ENCODE results near the gene LYST.

Gene LYST

GRCh38 chr1:235881930-235882700 is 15.4 kb upstream of the LYST start:
- H3K4me3 ChIP-seq (ENCODE audit: low read length) = no peak overlapping the region
- no peaks in the 10 kb centered on the region for H3K27me3 ChIP-seq (ENCODE audit: control insufficient read depth, insufficient read depth, low read length)
- H3K9ac ChIP-seq (ENCODE audit: low read length) = no peak overlapping the region
- no peaks in the 10 kb centered on the region for H3K9me3 ChIP-seq (ENCODE audit: control insufficient read depth, low read depth, low read length)
- H3K4me1 ChIP-seq (ENCODE audit: control insufficient read depth, low read depth, low read length) = no peaks in the 10 kb centered on the region
- no peaks in the 10 kb centered on the region for H3K36me3 ChIP-seq (ENCODE audit: control insufficient read depth, low read depth, low read length)
- H3K27ac ChIP-seq (ENCODE audit: low read length) = no peak overlapping the region

- no peaks in the 10 kb centered on the region for H3K27me3 ChIP-seq (ENCODE audit: control insufficient read depth, insufficient read depth, low read length)
- no peak overlapping the region for H3K4me3 ChIP-seq (ENCODE audit: low read length)
- H3K9ac ChIP-seq (ENCODE audit: low read length) = no peak overlapping the region
- H3K4me1 ChIP-seq (ENCODE audit: control insufficient read depth, low read depth, low read length) = no peaks in the 10 kb centered on the region
- H3K9me3 ChIP-seq (ENCODE audit: control insufficient read depth, low read depth, low read length) = no peaks in the 10 kb centered on the region
- H3K36me3 ChIP-seq (ENCODE audit: control insufficient read depth, low read depth, low read length) = no peaks in the 10 kb centered on the region
- no peak overlapping the region for H3K27ac ChIP-seq (ENCODE audit: low read length)
These were observed 11.5 kb upstream of the LYST start for GRCh38 chr1:235878082-235878811.

GRCh38 chr1:235876402-235876841 is 9.7 kb upstream of the LYST start:
- no peaks in the 10 kb centered on the region for H3K4me1 ChIP-seq (ENCODE audit: control insufficient read depth, low read depth, low read length)
- no peak overlapping the region for H3K4me3 ChIP-seq (ENCODE audit: low read length)
- H3K9me3 ChIP-seq (ENCODE audit: control insufficient read depth, low read depth, low read length) = no peaks in the 10 kb centered on the region
- H3K36me3 ChIP-seq (ENCODE audit: control insufficient read depth, low read depth, low read length) = no peaks in the 10 kb centered on the region
- H3K27me3 ChIP-seq (ENCODE audit: control insufficient read depth, insufficient read depth, low read length) = no peaks in the 10 kb centered on the region
- H3K9ac ChIP-seq (ENCODE audit: low read length) = no peak overlapping the region
- H3K27ac ChIP-seq (ENCODE audit: low read length) = no peak overlapping the region

DNA sequence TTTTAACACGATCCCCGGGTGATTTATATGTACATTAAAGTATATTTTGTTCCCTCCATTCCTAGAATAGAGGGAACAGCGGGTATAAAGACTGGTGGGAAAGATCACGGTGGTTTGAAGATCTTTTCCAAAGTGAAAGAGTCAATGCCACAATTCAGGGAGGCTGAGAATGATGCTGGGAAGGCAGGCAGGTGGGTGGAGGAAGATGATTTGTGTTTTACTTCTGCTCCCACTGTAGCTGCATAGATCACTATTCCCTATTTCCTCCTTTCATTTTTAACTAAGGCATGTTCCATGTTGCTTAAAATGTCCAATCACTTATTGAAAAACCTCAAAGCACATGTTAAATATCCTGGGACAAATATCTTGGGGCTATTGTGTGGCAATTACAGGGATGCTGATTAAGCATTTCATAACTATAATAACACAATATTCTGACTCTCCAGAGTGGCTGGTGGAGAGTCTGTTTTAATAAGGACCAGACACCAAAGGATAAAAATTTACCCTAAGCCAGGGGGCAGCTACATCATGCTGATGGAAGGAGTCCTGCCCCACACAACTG is 8.4 kb upstream of the LYST start:
- Histone ChIP-seq H3K4me1 (ENCODE audit: control insufficient read depth, low read depth, low read length) (no peaks in the 10 kb centered on the region), H3K27me3 (ENCODE audit: control insufficient read depth, insufficient read depth, low read length) (no peaks in the 10 kb centered on the region), H3K27ac (ENCODE audit: low read length) (no peak overlapping the region), H3K4me3 (ENCODE audit: low read length) (no peak overlapping the region), H3K36me3 (ENCODE audit: control insufficient read depth, low read depth, low read length) (no peaks in the 10 kb centered on the region), H3K9me3 (ENCODE audit: control insufficient read depth, low read depth, low read length) (no peaks in the 10 kb centered on the region), H3K9ac (ENCODE audit: low read length) (no peak overlapping the region)

- Histone ChIP-seq H3K36me3 (ENCODE audit: control insufficient read depth, low read depth, low read length) (no peaks in the 10 kb centered on the region), H3K27me3 (ENCODE audit: control insufficient read depth, insufficient read depth, low read length) (no peaks in the 10 kb centered on the region), H3K27ac (ENCODE audit: low read length) (no peak overlapping the region), H3K9me3 (ENCODE audit: control insufficient read depth, low read depth, low read length) (no peaks in the 10 kb centered on the region), H3K9ac (ENCODE audit: low read length) (no peak overlapping the region), H3K4me3 (ENCODE audit: low read length) (no peak overlapping the region), H3K4me1 (ENCODE audit: control insufficient read depth, low read depth, low read length) (no peaks in the 10 kb centered on the region)
These were observed 7.6 kb upstream of the LYST start for GRCh38 chr1:235874261-235874660.

GRCh38 chr1:235873571-235873970 is 6.9 kb upstream of the LYST start:
- H3K27me3 ChIP-seq (ENCODE audit: control insufficient read depth, insufficient read depth, low read length) = no peaks in the 10 kb centered on the region
- H3K36me3 ChIP-seq (ENCODE audit: control insufficient read depth, low read depth, low read length) = no peaks in the 10 kb centered on the region
- no peak overlapping the region for H3K27ac ChIP-seq (ENCODE audit: low read length)
- H3K9me3 ChIP-seq (ENCODE audit: control insufficient read depth, low read depth, low read length) = no peaks in the 10 kb centered on the region
- H3K4me1 ChIP-seq (ENCODE audit: control insufficient read depth, low read depth, low read length) = no peaks in the 10 kb centered on the region
- H3K9ac ChIP-seq (ENCODE audit: low read length) = no peak overlapping the region
- no peak overlapping the region for H3K4me3 ChIP-seq (ENCODE audit: low read length)

GRCh38 chr1:235873045-235873444 is 6.3 kb upstream of the LYST start:
- H3K27ac ChIP-seq (ENCODE audit: low read length) = no peak overlapping the region
- no peaks in the 10 kb centered on the region for H3K36me3 ChIP-seq (ENCODE audit: control insufficient read depth, low read depth, low read length)
- H3K9ac ChIP-seq (ENCODE audit: low read length) = no peak overlapping the region
- H3K27me3 ChIP-seq (ENCODE audit: control insufficient read depth, insufficient read depth, low read length) = no peaks in the 10 kb centered on the region
- H3K9me3 ChIP-seq (ENCODE audit: control insufficient read depth, low read depth, low read length) = no peaks in the 10 kb centered on the region
- no peaks in the 10 kb centered on the region for H3K4me1 ChIP-seq (ENCODE audit: control insufficient read depth, low read depth, low read length)
- no peak overlapping the region for H3K4me3 ChIP-seq (ENCODE audit: low read length)

DNA sequence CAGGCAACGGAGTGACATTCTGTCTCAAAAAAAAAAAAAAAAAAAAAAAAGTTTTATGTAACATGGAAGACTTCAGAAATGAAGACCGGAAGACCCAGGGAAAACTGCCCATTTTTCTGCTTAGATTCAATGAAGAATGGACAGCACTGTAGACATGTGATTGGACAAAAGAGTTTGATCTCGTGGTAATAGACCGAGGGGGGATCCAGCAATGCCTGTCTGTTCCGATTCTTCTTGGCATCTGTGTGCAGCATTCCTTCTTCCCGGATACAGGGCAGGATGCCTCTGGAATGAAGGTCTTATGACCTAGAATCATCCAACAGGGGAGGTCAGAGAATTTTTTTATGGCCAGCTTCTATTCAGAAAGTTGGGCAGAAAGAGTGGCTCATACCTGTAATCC is 5.6 kb upstream of the LYST start:
- Histone ChIP-seq H3K4me3 (ENCODE audit: low read length) (no peak overlapping the region), H3K4me1 (ENCODE audit: control insufficient read depth, low read depth, low read length) (no peaks in the 10 kb centered on the region), H3K9ac (ENCODE audit: low read length) (no peak overlapping the region), H3K9me3 (ENCODE audit: control insufficient read depth, low read depth, low read length) (no peaks in the 10 kb centered on the region), H3K36me3 (ENCODE audit: control insufficient read depth, low read depth, low read length) (no peaks in the 10 kb centered on the region), H3K27me3 (ENCODE audit: control insufficient read depth, insufficient read depth, low read length) (no peaks in the 10 kb centered on the region), H3K27ac (ENCODE audit: low read length) (no peak overlapping the region)

DNA sequence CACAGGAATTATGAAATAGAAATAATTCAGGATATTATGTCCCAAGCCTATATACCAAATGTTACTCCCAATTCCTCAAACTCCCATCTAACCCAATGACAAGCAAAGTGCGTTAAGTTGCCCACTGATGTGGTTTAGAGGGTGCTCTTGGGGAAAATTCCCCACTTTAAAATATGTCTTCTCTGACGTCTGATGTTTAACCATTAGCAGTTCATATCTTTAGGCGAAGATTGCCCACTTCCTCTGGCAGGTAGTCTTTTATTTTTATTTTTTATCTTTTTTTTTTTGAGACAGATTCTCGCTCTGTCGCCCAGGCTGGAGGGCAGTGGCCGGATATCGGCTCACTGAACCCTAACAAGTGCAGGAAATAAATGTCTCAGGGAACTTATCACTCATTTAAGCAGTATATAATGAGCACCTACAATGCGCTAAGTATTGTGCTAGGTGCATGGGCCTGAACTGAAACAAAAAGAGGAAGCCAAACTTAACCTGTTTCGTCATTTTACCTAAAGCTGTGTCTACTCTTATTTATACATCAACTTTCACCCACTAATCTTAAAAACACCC is 1.3 kb upstream of the LYST start:
- H3K36me3 ChIP-seq (ENCODE audit: control insufficient read depth, low read depth, low read length) = no peaks in the 10 kb centered on the region
- H3K4me3 ChIP-seq (ENCODE audit: low read length) = peak overlapping the region; percentile 92
- H3K27me3 ChIP-seq (ENCODE audit: control insufficient read depth, insufficient read depth, low read length) = peaks cover 29% of the 10 kb centered on the region
- peaks cover 3% of the 10 kb centered on the region for H3K4me1 ChIP-seq (ENCODE audit: control insufficient read depth, low read depth, low read length)
- no peak overlapping the region for H3K9ac ChIP-seq (ENCODE audit: low read length)
- H3K9me3 ChIP-seq (ENCODE audit: control insufficient read depth, low read depth, low read length) = no peaks in the 10 kb centered on the region
- H3K27ac ChIP-seq (ENCODE audit: low read length) = no peak overlapping the region

DNA sequence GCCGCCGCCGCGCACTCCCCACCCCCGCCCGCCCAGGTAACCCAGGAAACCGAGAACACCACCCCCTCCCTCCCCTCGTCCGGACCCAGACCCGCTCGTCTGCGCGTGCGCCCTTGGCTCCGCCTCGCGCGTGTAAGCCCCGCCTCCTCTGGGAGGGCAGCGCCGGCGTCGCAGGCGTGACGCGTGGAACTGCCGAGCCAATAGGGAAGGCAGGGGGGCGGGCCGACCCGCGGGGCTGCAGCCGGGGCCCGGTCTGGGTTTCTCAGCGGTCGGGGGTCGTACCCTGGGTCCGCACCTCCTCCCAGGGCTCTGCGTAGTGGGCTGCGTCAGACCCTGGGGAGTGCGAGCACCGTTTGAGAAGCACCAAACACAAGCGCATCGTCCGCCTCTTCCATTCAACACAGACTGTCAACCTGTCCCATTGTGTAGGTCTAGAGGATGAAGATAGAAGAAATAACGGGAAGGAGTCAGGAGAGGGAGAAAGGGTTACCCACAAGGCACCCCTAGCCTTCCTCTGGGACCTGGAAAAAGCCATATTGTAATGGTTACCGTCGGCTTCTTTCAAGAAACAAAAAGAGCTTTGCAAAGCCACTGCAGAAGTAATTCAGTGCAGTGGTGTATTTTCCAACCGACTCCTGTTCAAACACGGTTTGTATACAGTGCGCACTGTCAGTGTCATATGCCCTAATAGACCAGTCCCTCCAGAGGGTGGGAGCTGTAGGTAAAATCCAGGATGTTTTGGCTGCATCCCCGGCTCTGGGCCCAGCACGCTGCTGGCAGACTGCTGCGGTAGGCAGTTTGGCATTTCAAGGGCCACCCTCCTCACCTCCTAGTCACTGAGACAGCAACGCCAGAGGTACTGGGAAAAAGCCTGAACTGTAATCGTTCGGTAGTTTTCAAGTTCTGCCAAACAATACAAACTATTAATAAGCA is 473 bp upstream of the LYST start:
- Histone ChIP-seq H3K36me3 (ENCODE audit: control insufficient read depth, low read depth, low read length) (no peaks in the 10 kb centered on the region), H3K4me3 (ENCODE audit: low read length) (peak overlapping the region; percentile 92), H3K27ac (ENCODE audit: low read length) (peak overlapping the region; percentile 26), H3K9ac (ENCODE audit: low read length) (peak overlapping the region; percentile 58), H3K4me1 (ENCODE audit: control insufficient read depth, low read depth, low read length) (peaks cover 3% of the 10 kb centered on the region), H3K27me3 (ENCODE audit: control insufficient read depth, insufficient read depth, low read length) (peaks cover 29% of the 10 kb centered on the region), H3K9me3 (ENCODE audit: control insufficient read depth, low read depth, low read length) (no peaks in the 10 kb centered on the region)

Data from iPS-18a (cell line).